HG03280 (cell line): ENCODE data around the gene RAD9B.
"Not testable (repeated sequence)": the region's sequence is repeated elsewhere in the genome, so short reads cannot be mapped to it uniquely, and the experiment has no call there.

Experiments used
- ATAC-seq: cut with Tn5 transposase; IDR thresholded peaks from one replicate; pipeline ENCODE4 v1.9.1; 2021; ENCODE audit warnings: mild to moderate bottlenecking, moderate library complexity; ENCODE audit not compliant: unreplicated experiment

Gene RAD9B

DNA sequence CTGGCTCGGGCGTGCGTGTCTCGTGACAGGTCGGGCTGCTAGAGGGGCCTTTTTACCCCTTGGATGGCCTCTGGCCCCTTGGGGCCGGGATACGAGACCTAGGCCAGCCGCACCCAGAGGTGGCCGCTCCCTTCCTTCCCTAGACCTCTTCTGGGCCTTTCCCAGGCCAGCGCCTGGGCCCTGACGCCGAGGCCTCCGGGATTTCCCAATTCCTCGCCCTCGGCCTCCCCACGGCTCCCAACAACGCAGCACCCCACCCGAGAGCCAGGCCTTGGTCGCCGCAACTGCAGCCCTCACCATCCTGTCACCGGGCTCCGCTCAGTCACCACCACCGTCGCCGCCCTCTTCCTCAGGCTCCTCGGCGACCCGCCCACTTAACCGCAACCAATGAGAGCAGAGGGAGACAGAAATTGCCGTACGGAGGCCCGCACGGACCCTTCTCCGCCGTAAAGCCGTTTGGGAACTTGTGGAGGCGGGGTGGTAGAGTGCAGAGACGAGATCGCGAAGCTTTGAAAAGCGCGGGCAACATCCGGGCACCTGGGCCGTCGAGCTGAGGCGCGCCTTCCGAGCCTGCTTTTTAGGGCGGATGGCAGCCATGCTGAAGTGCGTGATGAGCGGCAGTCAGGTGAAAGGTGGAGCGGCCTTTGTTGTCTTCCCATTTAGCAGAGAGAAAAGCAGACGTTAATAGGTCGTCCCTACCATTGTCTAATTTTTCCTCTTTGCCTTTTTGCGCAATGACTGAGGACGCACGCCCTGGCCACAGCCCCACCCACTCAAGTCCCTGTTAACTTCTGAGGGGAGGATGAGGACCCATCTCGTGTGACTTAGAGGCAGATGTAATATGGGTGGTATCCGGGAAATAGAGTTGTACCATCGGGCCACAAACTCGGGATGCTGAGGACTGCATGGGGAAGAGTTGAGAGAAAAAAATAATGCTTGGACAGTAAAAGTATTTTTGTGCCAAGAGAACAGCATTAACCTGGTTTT lies at the start of gene RAD9B, which contains the start of gene VPS29:
Gene RAD9B, plus strand, starts transcription at position 580 of the 987 bp plus-strand sequence. Its CDS starts 7 bp downstream, at position 587.
Gene VPS29, minus strand, starts transcription at position 360 of the 987 bp plus-strand sequence. Its CDS starts 60 bp downstream, at position 300.
- ATAC-seq, result peak; percentile 93

DNA sequence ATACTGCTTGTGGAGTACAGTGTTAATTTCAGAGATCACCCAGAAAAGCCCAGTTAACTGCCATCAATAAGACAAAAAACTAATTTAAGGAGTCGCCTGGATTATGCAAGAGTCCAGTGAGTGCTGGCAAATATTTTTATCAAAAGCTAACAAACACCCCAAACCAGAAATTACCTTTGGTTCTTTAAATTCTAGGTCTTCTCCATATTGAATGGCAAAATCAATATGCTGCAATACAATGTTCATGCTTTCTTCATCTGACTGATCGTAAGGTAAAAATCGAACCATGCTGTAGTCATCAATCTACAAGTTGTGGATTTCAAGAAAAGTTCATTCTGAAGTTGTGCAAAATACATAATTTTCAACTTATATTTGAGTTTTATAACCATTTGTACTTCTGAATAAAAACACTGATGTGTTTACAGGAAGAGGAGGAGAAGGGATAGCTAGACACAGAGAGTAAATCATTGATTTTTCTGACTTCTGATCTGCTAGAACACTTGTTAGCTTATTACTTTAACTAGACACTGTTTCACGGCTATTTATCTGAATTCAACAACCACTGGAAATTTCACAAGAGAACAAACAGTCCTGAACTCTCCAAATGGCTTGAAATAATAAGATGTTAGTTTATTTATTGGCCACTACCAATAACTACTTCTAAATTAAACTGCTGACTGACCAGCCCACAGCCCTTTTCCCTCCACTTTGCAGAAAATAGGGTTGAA lies 48.4 kb upstream of the RAD9B start:
- ATAC-seq, result no peak

DNA sequence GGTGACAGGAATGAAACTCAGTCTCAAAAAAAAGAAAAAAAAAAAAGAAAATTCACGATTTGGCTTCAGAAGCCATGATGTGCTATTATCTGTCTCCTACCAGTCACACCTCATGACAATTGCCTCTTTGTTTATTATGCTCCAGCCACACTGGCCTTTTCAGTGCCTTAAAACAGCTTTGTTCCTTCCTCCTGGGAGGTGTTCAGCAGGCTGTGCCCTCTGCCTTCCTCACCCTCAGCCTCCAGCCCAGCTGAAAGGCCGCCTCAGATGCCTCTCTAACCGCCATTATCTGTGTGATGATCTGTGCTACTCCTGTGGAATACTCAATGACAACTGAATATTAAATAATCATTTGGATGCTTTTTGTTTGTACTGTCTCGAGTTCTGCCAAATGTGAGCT lies 43.4 kb upstream of the RAD9B start:
- ATAC-seq, result no peak

DNA sequence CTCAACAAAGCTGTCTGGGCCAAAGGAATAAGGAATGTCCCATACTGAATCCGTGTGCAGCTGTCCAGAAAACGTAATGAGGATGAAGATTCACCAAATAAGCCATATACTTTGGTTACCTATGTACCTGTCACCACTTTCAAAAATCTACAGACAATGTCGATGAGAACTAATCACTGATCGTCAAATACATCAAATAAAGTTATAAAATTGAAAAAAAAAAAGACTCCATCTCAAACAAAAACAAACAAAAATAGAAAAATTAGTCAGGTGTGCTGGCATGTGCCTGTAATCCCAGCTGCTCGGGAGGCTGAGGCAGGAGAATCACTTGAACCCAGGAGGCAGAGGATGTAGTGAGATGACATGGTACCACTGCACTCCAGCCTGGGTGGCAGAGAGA lies 40.9 kb upstream of the RAD9B start:
- not testable (repeated sequence) for ATAC-seq

DNA sequence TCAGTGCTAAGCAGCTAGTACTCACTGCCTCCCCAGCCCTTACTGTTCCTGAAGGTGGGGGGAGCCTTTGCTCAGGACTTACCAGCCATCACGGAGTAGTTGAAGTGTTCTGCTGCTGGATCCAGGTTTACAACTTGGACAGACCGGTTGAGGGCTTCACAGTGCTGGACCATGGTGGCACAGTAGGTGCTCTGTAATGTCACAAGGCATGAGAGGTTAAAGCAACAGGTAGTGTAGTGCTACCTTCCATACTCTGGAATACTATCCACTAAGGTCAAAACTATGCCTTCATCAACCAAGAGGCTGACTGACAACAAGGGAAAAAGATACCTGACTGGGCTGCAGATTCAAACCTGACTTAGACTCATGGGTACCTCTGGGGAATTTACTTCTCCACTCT lies 37.1 kb upstream of the RAD9B start:
- no peak for ATAC-seq

DNA sequence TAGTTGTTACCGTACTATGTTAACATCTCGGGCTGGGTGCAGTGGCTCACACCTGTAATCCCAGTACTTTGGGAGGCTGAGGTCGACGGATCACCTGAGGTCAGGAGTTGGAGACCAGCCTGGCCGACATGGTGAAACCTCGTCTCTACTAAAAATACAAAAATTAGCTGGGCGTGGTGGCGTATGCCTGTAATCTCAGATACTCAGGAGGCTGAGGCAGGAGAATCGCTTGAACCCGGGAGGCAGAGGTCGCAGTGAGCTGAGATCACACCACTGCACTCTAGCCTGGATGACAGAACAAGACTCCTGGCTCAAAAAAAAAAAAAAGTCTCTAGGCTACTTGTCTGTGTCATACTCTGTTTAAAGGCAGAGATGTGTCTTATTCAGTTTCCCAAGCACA lies 36.4 kb upstream of the RAD9B start:
- not testable (repeated sequence) for ATAC-seq

DNA sequence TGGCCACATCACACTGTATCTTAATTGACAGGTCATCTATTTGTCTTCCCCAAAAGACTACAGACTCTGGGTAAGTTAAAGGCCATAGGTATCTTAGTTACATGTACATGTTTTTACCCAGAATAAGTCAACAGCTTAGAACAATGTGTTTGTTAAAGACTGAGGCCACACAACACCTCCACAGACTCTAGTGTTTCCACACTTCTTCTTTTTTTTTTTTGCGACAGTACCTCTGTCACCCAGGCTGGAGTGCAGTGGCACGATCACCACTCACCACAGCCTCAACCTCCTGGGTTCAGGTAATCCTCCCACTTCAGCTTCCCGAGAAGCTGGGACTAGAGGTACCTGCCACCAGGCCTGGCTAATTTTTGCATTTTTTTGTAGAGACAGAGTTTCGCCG lies 35.3 kb upstream of the RAD9B start:
- ATAC-seq, result no peak

DNA sequence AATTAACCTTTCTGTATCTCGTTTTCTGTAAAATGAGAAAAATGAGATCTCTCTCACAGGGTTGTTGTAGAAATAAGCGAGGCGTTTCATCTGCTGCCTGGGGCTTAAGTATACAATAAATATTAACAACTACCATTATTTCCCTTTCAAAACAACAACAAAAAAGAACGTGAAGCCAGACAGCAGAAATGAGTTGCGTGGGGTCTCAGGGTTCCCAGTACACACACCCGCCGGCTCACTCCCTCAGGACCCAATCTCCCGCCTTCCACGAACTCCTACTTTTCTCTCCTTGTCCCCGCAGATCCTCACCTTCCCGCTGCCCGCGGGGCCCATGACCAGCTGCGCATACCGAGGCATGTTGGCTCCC lies 34.3 kb upstream of the RAD9B start:
- ATAC-seq, result no peak

DNA sequence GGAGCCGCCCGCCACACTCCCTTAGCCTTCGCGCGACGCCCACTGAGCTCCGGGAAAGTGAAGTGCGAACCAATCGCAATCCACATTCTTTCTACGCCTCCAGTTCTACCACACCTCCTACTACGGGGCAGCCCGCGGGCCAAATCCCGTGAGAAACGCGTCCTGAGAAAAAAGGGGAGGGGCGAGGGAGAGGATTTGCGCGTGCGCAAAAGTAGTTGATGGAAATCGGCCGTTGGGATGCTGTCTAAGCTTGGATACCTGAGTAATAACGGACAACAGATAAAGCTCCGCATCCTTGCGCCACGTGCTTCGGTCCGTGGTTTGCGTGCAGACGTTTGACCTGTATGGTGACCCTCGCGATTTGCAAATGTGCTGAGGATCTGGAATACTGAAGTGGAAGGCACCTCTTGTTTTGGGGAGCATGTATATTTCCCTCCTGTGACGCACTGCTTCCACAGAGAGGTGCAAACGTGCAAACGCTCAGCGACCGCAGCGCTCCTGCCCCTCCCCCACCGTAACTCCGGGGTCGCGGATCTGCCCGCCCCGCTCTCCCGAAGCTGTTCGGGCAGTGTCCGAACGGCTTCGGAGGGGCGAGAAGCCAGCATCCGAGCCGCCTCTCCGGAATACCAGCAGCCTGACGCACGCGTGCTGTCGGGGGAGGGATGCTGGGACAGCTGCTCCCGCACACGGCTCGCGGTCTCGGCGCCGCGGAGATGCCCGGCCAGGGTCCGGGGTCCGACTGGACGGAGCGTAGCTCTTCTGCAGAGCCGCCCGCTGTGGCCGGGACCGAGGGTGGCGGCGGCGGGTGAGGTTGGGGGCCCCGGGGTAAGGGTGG lies 33.7 kb upstream of the RAD9B start, which contains the start of the genes FAM216A and GPN3:
Gene FAM216A, plus strand, starts transcription at position 632 of the 835 bp plus-strand sequence. Its CDS starts 31 bp downstream, at position 663.
Gene GPN3, minus strand, starts transcription at position 44 of the 835 bp plus-strand sequence. CDS start 54 bp downstream, outside the sequence.
- ATAC-seq, result peak; percentile 77

DNA sequence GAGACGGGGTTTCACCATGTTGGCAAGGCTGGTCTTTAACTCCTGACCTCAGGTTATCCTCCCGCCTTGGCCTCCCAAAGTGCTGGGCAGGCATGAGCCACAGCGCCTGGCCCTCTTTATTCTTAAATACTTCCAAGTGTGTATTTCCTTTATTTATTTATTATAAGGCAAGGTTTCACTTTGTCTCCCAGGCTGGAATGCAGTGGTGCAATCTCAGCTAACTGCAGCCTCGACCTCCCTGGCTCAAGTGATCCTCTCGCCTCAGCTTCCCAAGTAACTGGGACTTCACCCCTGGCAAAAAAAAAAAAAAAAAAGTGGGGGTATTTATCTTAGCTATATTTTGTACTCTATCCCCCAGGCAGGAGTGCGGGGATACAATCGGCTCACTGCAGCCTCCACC lies 26.7 kb upstream of the RAD9B start:
- ATAC-seq, result no peak

DNA sequence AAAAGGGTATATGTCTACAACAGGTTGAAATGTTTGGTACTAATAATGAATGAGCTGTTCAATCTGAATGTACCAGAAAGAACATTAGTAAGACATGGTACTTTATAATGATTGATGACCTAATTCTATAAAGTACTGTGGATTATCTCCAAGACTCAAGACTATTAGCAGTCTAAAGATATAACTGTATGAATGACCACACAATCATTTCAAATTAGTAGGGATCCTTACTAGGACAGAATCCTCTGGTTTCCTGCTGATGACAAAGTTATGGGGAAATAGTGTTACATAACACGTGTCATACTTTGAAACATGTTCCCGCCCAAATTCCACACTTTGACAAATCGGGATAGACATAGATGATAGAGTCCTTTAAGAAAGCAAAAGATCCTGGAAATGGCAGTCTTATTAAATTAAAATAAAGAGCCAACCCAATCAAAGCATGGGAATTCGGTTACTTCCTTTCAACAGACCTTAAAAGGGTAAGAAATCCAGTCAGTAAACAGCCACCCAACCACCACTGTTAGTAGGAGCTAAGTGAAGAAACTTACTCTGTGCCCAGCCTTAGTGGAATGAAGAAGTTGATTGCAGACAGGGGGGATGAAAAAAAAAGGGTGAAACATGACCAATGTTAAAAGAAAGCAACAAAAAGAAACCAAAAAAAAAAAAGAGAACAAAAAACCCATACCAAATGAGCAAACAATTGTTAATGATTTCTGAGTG lies 3.0 kb upstream of the RAD9B start:
- no peak for ATAC-seq

DNA sequence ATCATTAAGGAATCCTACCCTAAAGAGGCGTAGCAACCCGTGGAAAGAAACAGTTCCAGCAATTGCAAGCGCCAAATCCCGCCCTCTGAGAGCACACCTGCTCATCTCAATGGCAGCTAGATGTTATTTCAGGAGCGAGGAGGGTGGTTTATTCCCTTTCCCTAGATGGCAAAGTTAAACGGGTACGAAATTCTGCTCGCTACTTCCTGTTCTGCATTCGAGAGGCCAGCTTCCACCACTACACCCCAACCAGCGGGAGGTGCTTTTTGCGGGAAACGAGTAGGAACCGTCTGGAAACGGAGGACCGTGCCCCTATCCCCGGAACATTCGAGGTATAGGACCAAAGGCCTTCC lies 756 bp upstream of the RAD9B start:
- peak; percentile 10 for ATAC-seq

DNA sequence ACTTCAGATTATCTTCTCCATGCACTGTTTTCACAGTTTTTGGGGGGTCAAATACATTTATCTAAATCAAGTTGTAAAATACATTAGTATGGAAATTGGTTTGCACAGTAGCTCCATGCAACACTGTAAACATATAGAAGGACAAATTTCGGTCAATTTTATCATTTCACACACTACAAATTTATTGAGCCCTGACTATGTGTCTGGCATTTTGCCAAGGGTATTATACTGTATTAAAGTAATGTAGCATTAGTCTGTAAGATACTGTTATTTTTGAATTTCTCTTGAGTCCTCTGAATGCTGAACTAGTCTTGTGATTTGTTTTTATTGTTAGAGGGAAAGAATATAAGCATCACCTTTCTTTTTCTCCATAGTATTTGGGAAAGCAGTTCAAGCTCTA lies 1.3 kb downstream of the RAD9B start:
- ATAC-seq, result no peak

DNA sequence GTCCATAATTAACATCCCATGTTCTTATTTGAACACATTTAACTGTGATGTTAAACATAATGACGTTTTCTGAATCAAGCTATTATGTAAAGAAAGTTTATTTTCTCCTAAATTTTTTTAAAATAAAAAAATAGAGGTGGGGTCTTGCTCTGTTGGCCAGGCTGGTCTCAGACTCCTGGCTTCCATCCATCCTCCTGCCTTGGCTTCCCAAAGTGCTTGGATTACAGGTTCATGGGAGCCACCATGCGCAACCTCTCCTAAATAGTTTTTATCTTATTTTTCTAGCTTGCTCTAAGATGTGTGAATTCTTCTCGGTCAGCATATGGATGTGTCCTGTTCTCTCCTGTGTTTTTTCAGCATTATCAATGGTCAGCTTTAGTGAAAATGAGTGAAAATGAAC lies 3.2 kb downstream of the RAD9B start:
- ATAC-seq, result no peak

DNA sequence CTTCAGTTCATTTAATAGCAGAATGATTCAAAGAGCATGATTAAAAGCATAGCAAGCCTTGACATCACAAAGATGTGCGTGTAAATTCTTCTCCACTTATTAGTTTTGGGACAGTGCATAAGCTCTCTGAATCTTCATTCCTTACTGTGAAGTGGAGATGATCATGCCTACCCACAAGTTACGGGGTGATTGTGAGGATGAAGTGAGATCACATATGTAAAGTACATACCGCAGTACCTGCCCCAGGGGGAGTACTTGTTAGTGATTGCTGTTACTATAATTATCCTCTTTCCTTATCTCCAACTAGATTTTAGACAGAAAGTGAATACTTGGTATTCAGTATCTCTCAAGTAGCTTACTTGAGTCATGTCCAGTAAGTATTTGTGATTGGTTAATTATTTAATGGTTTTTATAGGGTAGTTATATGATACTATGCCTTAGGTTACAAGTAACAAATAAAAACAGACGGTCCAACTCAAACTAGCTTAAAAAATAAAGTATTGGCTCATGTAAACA lies 6.0 kb downstream of the RAD9B start:
- ATAC-seq, result no peak

DNA sequence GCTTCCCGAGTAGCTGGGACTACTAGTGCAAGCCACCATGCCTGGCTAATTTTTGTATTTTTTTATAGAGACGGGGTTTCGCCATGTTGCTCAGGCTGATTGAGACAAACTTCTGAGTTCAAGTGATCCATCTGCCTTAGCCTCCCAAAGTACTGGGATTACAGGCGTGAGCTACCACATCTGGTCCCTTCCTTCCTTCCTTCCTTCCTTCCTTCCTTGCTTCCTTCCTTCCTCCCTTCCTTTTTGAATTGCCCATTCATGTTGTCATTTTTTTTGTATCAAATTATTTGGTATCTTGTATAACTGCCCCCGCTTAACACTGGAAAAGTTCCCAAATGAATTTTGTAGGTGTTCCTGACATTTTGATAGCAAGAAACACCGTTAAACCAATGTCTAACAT lies 11.7 kb downstream of the RAD9B start:
- ATAC-seq, result no peak

DNA sequence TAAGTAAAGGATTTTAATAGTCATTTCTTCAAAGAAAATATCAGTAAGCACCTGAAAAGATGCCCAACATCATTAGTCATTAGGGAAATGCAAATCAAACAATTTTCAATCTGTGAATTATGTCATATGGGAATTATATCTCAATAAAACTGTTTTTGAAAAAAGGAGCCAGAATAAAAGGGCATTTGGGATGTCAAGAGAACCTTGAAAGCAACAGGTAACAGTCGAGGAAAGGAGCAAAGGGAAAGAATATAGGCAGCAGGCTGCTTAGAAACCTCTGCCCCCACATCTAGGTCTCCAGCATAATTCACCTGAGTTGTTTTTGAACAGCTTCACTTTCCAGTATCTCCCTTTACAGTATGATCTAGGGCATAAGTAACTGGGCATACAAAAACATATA lies 12.2 kb downstream of the RAD9B start:
- ATAC-seq, result no peak

DNA sequence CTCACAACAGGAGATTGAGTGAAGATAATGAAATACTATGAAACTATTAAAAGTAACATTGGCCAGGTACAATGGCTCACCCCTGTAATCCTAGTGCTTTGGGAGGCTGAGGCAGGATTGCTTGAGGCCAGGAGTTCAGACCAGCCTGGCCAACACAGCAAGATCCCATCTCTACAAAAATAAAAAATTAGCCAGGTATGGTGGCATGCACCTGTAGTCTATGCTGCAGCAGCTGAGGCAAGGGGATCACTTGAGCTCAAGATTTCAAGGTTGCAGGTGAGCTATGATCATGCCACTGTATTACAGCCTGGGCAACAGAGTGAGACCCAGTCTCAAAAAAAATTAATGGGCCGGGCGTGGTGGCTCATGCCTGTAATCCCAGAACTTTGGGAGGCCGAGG lies 14.9 kb downstream of the RAD9B start:
- ATAC-seq, result no peak

DNA sequence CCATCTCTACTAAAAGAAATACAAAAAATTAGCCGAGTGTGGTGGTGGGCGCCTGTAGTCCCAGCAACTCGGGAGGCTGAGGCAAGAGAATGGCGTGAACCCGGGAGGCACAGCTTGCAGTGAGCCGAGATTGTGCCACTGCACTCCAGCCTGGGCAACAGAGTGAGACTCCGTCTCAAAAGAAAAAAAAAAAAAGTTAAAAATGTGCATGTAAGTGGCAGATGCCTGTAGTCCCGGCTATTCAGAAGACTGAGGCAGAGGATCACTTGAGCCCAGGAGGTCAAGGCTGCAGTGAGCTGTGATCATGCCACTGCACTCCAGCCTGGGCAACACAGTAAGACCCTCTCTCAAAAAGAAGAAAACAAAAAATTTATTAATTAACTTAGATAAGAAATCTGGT lies 15.9 kb downstream of the RAD9B start:
- ATAC-seq, result not testable (repeated sequence)
